Osteoblast (primary cell): ENCODE measurements around the gene RASSF7. TPM values are rescaled to one million over a fixed set of nuclear protein-coding genes. Genes with fewer than 3 reads are reported as not detected.

Source experiments
- DNase-seq: peaks from one replicate; pipeline ENCODE4 v3.0.0; 2011; ENCODE audit warnings: low spot score, mixed read lengths; ENCODE audit not compliant: insufficient read length; ENCODE audit errors: missing footprints
- H2AFZ ChIP-seq: 2 replicates; pipeline ENCODE4 v1.6.0; 2011; ENCODE audit warnings: mild to moderate bottlenecking, low read length
- H3K27ac ChIP-seq: 2 replicates; pipeline ENCODE4 v1.5.1; 2011; ENCODE audit warnings: mild to moderate bottlenecking, low read depth, low read length, moderate library complexity
- H3K27me3 ChIP-seq: 2 replicates; pipeline ENCODE4 v1.6.0; 2012; ENCODE audit warnings: mild to moderate bottlenecking, control low read depth, inconsistent platforms, low read length, moderate library complexity; ENCODE audit not compliant: insufficient read depth
- H3K36me3 ChIP-seq: 2 replicates; pipeline ENCODE4 v1.5.1; 2011; ENCODE audit warnings: mild to moderate bottlenecking, low read length, control low read depth, moderate library complexity; ENCODE audit not compliant: insufficient read depth
- H3K4me1 ChIP-seq: 2 replicates; pipeline ENCODE4 v1.5.1; 2011; ENCODE audit warnings: mild to moderate bottlenecking, low read length, control low read depth, moderate library complexity; ENCODE audit not compliant: insufficient read depth
- H3K4me2 ChIP-seq: 2 replicates; pipeline ENCODE4 v1.6.0; 2011; ENCODE audit warnings: mild to moderate bottlenecking, low read length; ENCODE audit not compliant: insufficient read depth
- H3K4me3 ChIP-seq: fragments of 200-600 bp; sonication (generic); 3 replicates; pipeline ENCODE4 v1.5.1; 2012; ENCODE audit warnings: mild to moderate bottlenecking, low read length, inconsistent platforms; ENCODE audit not compliant: insufficient read depth
- H3K79me2 ChIP-seq: 2 replicates; pipeline ENCODE4 v1.6.0; 2012; ENCODE audit warnings: mild to moderate bottlenecking, low read length, control low read depth, inconsistent platforms; ENCODE audit not compliant: insufficient read depth
- H3K9me3 ChIP-seq: 2 replicates; pipeline ENCODE4 v1.5.1; 2011; ENCODE audit warnings: low read depth, low read length, control low read depth
- H4K20me1 ChIP-seq: 2 replicates; pipeline ENCODE4 v1.6.0; 2012; ENCODE audit warnings: mild to moderate bottlenecking, low read length, control low read depth; ENCODE audit not compliant: insufficient read depth
- total RNA-seq: library from RNA; depleted of rRNA; stranded (reverse); fragments of >200 nt; gene quantifications from 2 replicates; pipeline ENCODE4 v1.2.3, GENCODE V29; 2012
- TF ChIP-seq, protein P1 (sequence below): IDR thresholded peaks from 2 replicates; pipeline ENCODE4 v1.5.1; 2011; ENCODE audit warnings: mild to moderate bottlenecking, low read depth, low read length, moderate library complexity; ENCODE audit errors: extremely low read depth

RASSF7 gene
- total RNA-seq, 1 donor, result 6.2 TPM

DNA sequence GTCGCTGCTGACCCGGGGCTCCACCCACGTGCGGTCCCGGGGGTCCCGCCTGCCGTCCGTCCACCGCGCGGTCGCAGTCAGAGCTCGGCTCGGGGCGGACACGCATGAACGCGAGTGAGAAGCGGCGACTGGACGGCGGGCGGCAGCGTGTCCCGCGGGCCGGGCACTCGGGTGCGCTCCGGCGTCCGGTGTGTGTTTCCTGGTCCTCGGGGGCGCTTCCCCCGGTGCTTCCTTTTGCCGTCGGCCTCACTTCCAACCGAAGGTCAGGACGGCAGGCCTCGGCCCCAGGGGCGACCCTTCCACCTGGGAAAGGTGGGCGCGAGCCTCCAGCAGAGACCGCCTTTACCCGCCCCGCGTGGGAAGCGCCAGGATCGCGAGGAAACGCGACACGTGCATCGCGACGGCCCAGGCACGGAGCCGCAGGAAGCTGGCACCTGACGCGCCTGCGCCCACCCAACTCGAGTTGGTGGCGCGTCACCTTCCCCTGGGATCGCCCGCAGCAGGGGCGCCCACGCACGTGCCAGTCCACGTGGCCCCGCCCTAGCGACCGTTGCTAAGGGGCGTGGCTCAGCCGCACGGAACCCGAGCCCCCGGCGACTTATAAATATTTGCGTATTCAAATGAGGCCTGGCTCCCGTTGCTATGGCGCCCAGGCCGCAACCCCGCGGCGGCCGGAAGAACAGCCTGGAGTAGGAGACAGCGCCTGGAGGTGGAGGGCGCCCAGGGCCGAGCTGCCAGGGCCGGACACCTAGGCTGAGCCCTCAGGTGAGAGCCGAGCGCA lies 23.7 kb upstream of the RASSF7 start, which contains the start of gene LRRC56:
TSS of gene LRRC56 (plus strand) at position 687 of the 781 bp plus-strand sequence. CDS start 3,158 bp downstream, outside the sequence.
- H3K9me3 ChIP-seq, result no peaks in the 10 kb centered on the region
- no peak within 1 kb of the TSS for H3K27ac ChIP-seq
- H3K4me3 ChIP-seq, result peak within 1 kb of the TSS; percentile 53
- peak within 1 kb of the TSS; percentile 62 for H2AFZ ChIP-seq
- TF ChIP-seq, protein P1, sequence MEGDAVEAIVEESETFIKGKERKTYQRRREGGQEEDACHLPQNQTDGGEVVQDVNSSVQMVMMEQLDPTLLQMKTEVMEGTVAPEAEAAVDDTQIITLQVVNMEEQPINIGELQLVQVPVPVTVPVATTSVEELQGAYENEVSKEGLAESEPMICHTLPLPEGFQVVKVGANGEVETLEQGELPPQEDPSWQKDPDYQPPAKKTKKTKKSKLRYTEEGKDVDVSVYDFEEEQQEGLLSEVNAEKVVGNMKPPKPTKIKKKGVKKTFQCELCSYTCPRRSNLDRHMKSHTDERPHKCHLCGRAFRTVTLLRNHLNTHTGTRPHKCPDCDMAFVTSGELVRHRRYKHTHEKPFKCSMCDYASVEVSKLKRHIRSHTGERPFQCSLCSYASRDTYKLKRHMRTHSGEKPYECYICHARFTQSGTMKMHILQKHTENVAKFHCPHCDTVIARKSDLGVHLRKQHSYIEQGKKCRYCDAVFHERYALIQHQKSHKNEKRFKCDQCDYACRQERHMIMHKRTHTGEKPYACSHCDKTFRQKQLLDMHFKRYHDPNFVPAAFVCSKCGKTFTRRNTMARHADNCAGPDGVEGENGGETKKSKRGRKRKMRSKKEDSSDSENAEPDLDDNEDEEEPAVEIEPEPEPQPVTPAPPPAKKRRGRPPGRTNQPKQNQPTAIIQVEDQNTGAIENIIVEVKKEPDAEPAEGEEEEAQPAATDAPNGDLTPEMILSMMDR, result no peak
- H3K4me2 ChIP-seq, result peak within 1 kb of the TSS; percentile 84
- H4K20me1 ChIP-seq, result peaks cover 18% of the 10 kb centered on the region
- peaks cover 20% of the 10 kb centered on the region for H3K4me1 ChIP-seq
- no peaks in the 10 kb centered on the region for H3K27me3 ChIP-seq
- peaks cover 16% of the 10 kb centered on the region for H3K79me2 ChIP-seq
- DNase-seq, result peak; percentile 99
- H3K36me3 ChIP-seq, result peaks cover 8% of the 10 kb centered on the region

DNA sequence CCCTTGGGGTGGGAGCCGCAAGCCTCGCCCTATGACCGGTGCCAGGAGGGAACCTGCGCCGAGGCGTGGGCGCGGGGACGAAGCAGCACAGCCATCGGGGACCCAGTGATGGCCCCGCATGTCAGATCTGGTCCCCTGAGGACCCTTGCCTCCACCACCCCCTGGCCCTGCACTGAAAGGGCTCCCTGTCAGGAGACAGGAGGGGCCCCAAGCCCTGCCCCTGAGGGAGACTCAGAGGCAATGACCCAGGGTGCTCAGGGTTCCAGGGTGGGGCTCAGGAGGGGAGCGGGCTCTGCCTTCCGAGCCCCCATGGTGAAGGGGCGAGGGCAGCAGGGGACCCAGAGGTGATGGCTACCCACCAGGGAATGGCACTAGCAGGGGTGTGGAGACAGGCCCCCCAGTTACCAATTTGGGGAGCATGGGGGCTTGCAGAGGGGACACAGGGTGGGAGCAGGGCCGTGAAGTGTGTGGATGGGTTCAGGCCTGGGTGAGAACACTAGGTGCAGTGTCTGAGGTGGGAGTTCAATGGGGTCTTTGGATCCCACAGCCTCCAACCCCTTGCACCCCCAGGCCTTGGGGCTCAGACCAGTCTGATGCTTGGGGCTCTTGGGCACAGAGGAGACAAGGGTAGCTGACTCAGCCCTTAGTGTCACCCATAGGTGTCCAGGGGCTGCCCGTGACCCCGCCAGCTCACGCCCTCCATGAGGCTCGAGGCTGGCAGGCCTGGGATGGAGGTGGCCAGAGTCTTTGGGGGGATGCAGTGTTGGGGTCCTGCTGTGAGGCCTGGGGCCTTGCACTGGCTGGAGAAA lies 22.9 kb upstream of the RASSF7 start:
- no peak overlapping the region for H3K27ac ChIP-seq
- TF ChIP-seq, protein P1, result no peak
- H3K4me3 ChIP-seq, result peak overlapping the region; percentile 53
- H3K9me3 ChIP-seq, result no peaks in the 10 kb centered on the region
- H3K4me1 ChIP-seq, result peaks cover 20% of the 10 kb centered on the region
- H3K4me2 ChIP-seq, result peak overlapping the region; percentile 84
- no peaks in the 10 kb centered on the region for H3K27me3 ChIP-seq
- H3K36me3 ChIP-seq, result peaks cover under 1% of the 10 kb centered on the region
- peaks cover 16% of the 10 kb centered on the region for H3K79me2 ChIP-seq
- H2AFZ ChIP-seq, result no peak overlapping the region
- peak; percentile 86 for DNase-seq
- H4K20me1 ChIP-seq, result peaks cover 14% of the 10 kb centered on the region

DNA sequence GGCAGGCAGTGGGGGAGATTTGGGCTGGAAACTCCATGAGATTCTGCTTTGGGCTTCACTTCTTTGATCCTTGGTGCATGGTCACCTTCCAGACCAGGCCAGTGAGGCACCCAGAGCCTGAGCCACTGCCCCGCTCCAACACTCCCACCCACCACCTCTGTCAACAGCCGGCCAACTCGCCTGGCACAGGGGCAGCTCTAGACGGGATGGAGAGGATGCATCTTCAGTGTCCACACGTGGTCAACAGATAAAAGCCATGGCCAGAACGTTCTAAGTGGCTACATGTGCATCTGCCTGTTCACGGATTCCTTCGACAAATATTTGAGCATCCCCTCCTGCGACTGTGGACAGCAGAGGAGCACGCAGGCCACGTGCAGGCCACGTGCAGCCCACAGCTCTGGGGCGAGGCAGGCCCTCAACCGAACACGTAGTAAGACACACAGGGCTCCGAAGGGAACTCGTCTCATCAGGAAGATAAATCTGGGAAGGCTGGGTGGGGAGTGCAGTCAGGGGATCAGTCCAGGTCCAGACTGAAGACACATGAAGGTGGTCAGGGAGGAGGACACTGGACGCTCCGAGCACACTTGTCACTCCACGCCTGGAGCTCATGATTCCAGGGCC lies 22.2 kb upstream of the RASSF7 start:
- no peak overlapping the region for H3K27ac ChIP-seq
- no peaks in the 10 kb centered on the region for H3K36me3 ChIP-seq
- no peak overlapping the region for H3K4me3 ChIP-seq
- H3K4me2 ChIP-seq, result no peak overlapping the region
- no peaks in the 10 kb centered on the region for H3K27me3 ChIP-seq
- peaks cover 9% of the 10 kb centered on the region for H4K20me1 ChIP-seq
- DNase-seq, result peak; percentile 77
- no peak overlapping the region for H2AFZ ChIP-seq
- no peaks in the 10 kb centered on the region for H3K9me3 ChIP-seq
- H3K79me2 ChIP-seq, result peaks cover 14% of the 10 kb centered on the region
- H3K4me1 ChIP-seq, result peaks cover 20% of the 10 kb centered on the region
- TF ChIP-seq, protein P1, result no peak
